ENCODE measurements around the gene AGER. TPM values are rescaled to one million over a fixed set of nuclear protein-coding genes. Genes with fewer than 3 reads are reported as not detected.
"Not testable (repeated sequence)": the region's sequence is repeated elsewhere in the genome, so short reads cannot be mapped to it uniquely, and the experiment has no call there.

Gene AGER
- total RNA-seq, 1 donor from 2014 or later: 9.9 TPM

- peaks cover 6% of the 10 kb centered on the region for H3K36me3 Mint-ChIP-seq (ENCODE audit: low read depth, unreplicated experiment)
- H3K27me3 Mint-ChIP-seq (ENCODE audit: low read depth, unreplicated experiment): peaks cover 33% of the 10 kb centered on the region
- Histone ChIP-seq H3K4me3 (ENCODE audit: insufficient read depth, low read depth, low read length) (no peak overlapping the region), H3K9me3 (ENCODE audit: insufficient read depth, low read depth, low read length) (no peaks in the 10 kb centered on the region), H3K36me3 (ENCODE audit: insufficient read depth, low read length) (no peaks in the 10 kb centered on the region), H4K20me1 (ENCODE audit: insufficient read depth, low read length) (no peaks in the 10 kb centered on the region), H3K27ac (ENCODE audit: low read depth, low read length) (no peak overlapping the region), H3K4me2 (ENCODE audit: low read length) (no peak overlapping the region), H3K27me3 (ENCODE audit: insufficient read depth, low read length) (peaks cover 37% of the 10 kb centered on the region), H2AFZ (ENCODE audit: low read depth, low read length) (no peak overlapping the region), H3K79me2 (ENCODE audit: insufficient read depth, low read length) (no peaks in the 10 kb centered on the region), H3K4me1 (ENCODE audit: insufficient read depth, low read length) (no peaks in the 10 kb centered on the region), H3K9ac (ENCODE audit: low read length) (no peak overlapping the region)
- FAIRE-seq (no peak), DNase-seq (ENCODE audit: low read depth) (no peak)
- peaks cover 9% of the 10 kb centered on the region for H3K9me3 Mint-ChIP-seq (ENCODE audit: unreplicated experiment)
- H3K27ac Mint-ChIP-seq (ENCODE audit: unreplicated experiment): peak overlapping the region; percentile 94
- peaks cover 17% of the 10 kb centered on the region for H3K4me1 Mint-ChIP-seq (ENCODE audit: low read depth, unreplicated experiment)
- no peak for TF ChIP-seq EZH2 (IDR thresholded peaks at IDR 0.05; ENCODE audit: insufficient read depth, low read length)
- no peak for TF ChIP-seq CTCF (IDR thresholded peaks at IDR 0.05; ENCODE audit: insufficient read depth, low read depth, low read length)
- H3K4me3 Mint-ChIP-seq (ENCODE audit: unreplicated experiment): peak overlapping the region; percentile 4
Measured at GRCh38 chr6:32146687-32147086, 37.4 kb downstream of the AGER start.

- Histone ChIP-seq H2AFZ (ENCODE audit: low read depth, low read length) (no peak overlapping the region), H3K27ac (ENCODE audit: low read depth, low read length) (no peak overlapping the region), H3K4me2 (ENCODE audit: low read length) (no peak overlapping the region), H3K27me3 (ENCODE audit: insufficient read depth, low read length) (peaks cover 37% of the 10 kb centered on the region), H3K4me3 (ENCODE audit: insufficient read depth, low read depth, low read length) (no peak overlapping the region), H3K36me3 (ENCODE audit: insufficient read depth, low read length) (no peaks in the 10 kb centered on the region), H4K20me1 (ENCODE audit: insufficient read depth, low read length) (no peaks in the 10 kb centered on the region), H3K4me1 (ENCODE audit: insufficient read depth, low read length) (no peaks in the 10 kb centered on the region), H3K79me2 (ENCODE audit: insufficient read depth, low read length) (no peaks in the 10 kb centered on the region), H3K9me3 (ENCODE audit: insufficient read depth, low read depth, low read length) (no peaks in the 10 kb centered on the region), H3K9ac (ENCODE audit: low read length) (no peak overlapping the region)
- DNase-seq (ENCODE audit: low read depth) (no peak), FAIRE-seq (no peak)
- H3K27me3 Mint-ChIP-seq (ENCODE audit: low read depth, unreplicated experiment): peaks cover 31% of the 10 kb centered on the region
- TF ChIP-seq CTCF (IDR thresholded peaks at IDR 0.05; ENCODE audit: insufficient read depth, low read depth, low read length) (no peak), EZH2 (IDR thresholded peaks at IDR 0.05; ENCODE audit: insufficient read depth, low read length) (no peak)
- peaks cover 9% of the 10 kb centered on the region for H3K9me3 Mint-ChIP-seq (ENCODE audit: unreplicated experiment)
- peaks cover 20% of the 10 kb centered on the region for H3K4me1 Mint-ChIP-seq (ENCODE audit: low read depth, unreplicated experiment)
- peak overlapping the region; percentile 4 for H3K4me3 Mint-ChIP-seq (ENCODE audit: unreplicated experiment)
- peaks cover 6% of the 10 kb centered on the region for H3K36me3 Mint-ChIP-seq (ENCODE audit: low read depth, unreplicated experiment)
- H3K27ac Mint-ChIP-seq (ENCODE audit: unreplicated experiment): peak overlapping the region; percentile 94
Measured at GRCh38 chr6:32146287-32146686, 37.8 kb downstream of the AGER start.

GRCh38 chr6:32144238-32144637 lies 39.8 kb downstream of the AGER start:
- not testable (repeated sequence) for H3K27ac Mint-ChIP-seq (ENCODE audit: unreplicated experiment); H3K9me3 ChIP-seq (ENCODE audit: insufficient read depth, low read depth, low read length); H3K9me3 Mint-ChIP-seq (ENCODE audit: unreplicated experiment); FAIRE-seq; H3K9ac ChIP-seq (ENCODE audit: low read length); H3K79me2 ChIP-seq (ENCODE audit: insufficient read depth, low read length); H3K4me1 ChIP-seq (ENCODE audit: insufficient read depth, low read length); H2AFZ ChIP-seq (ENCODE audit: low read depth, low read length); H3K27ac ChIP-seq (ENCODE audit: low read depth, low read length); H3K4me3 ChIP-seq (ENCODE audit: insufficient read depth, low read depth, low read length); H3K4me2 ChIP-seq (ENCODE audit: low read length); H3K36me3 ChIP-seq (ENCODE audit: insufficient read depth, low read length); H3K4me3 Mint-ChIP-seq (ENCODE audit: unreplicated experiment); H4K20me1 ChIP-seq (ENCODE audit: insufficient read depth, low read length); DNase-seq (ENCODE audit: low read depth); H3K36me3 Mint-ChIP-seq (ENCODE audit: low read depth, unreplicated experiment)
- Mint-ChIP-seq H3K27me3 (ENCODE audit: low read depth, unreplicated experiment) (peaks cover 18% of the 10 kb centered on the region), H3K4me1 (ENCODE audit: low read depth, unreplicated experiment) (peaks cover 27% of the 10 kb centered on the region)
- H3K27me3 ChIP-seq (ENCODE audit: insufficient read depth, low read length): peaks cover 28% of the 10 kb centered on the region

All from astrocyte (in vitro differentiated cells and primary cell).